H1 (cell line): Measurements from ENCODE around the gene RAPGEF1. TPM values are rescaled to one million over a fixed set of nuclear protein-coding genes. Genes with fewer than 3 reads are reported as not detected.

Experiments
- CTCF ChIA-PET: fragments of 300-600 bp; sonication (Branson Sonifier 250); formaldehyde crosslinking; loops from one replicate; lab custom pipeline; 2021; ENCODE audit not compliant: partially characterized antibody; lab: Charles Lee
- POLR2A ChIA-PET: fragments of 300-600 bp; sonication (Branson Sonifier 250); formaldehyde crosslinking; loops from one replicate; lab custom pipeline; 2021; ENCODE audit warnings: inconsistent platforms; ENCODE audit not compliant: partially characterized antibody; lab: Charles Lee
- DNase-seq, 2 experiments: peaks; one replicate each; pipeline versions ENCODE4 v3.0.0 to v3.0.0-alpha.2; 2010 to 2022; ENCODE audit warnings: low spot score in 2 of 2, low read depth in 1 of 2, mixed read lengths in 1 of 2
- FAIRE-seq: peaks from 2 replicates; lab custom pipeline; 2011; peaks lifted over from hg19 to GRCh38; lab: Jason Lieb, UNC
- H2AFZ ChIP-seq: 2 replicates; pipeline ENCODE4 v1.8.1; 2012; ENCODE audit warnings: low read length, inconsistent platforms
- H2AK5ac ChIP-seq: 2 replicates; pipeline ENCODE4 v1.6.1; 2013; ENCODE audit warnings: low read depth, low read length
- H2BK120ac ChIP-seq: replicated peaks from 2 replicates; pipeline ENCODE3; 2013; ENCODE audit warnings: low read depth, low read length, inconsistent platforms
- H2BK12ac ChIP-seq: 2 replicates; pipeline ENCODE4 v1.6.1; 2013; ENCODE audit warnings: low read depth, low read length
- H2BK15ac ChIP-seq: 2 replicates; pipeline ENCODE4 v1.6.1; 2013; ENCODE audit warnings: low read length
- H2BK20ac ChIP-seq: 2 replicates; pipeline ENCODE4 v1.6.1; 2013; ENCODE audit warnings: low read length
- H2BK5ac ChIP-seq: 2 replicates; pipeline ENCODE4 v1.6.1; 2013; ENCODE audit warnings: low read depth, low read length
- H3K14ac ChIP-seq: 2 replicates; pipeline ENCODE4 v1.6.1; 2013; ENCODE audit warnings: inconsistent platforms; ENCODE audit not compliant: insufficient read length
- H3K18ac ChIP-seq: 2 replicates; pipeline ENCODE4 v1.6.1; 2013; ENCODE audit warnings: low read length; ENCODE audit errors: extremely low read depth
- H3K23ac ChIP-seq: 2 replicates; pipeline ENCODE4 v1.6.1; 2013; ENCODE audit warnings: inconsistent platforms; ENCODE audit not compliant: insufficient read length
- H3K23me2 ChIP-seq: 2 replicates; pipeline ENCODE4 v1.6.1; 2013; ENCODE audit warnings: low read depth, low read length
- H3K27ac ChIP-seq: 2 replicates; pipeline ENCODE4 v1.6.1; 2011; ENCODE audit warnings: low read depth, low read length, inconsistent platforms
- H3K27me3 ChIP-seq, 4 experiments: replicated peaks in 1 of 4; 1 replicate in 1 of 4; 2 replicates in 3 of 4; pipeline versions ENCODE4 v1.6.1 to v1.8.1; 2011 to 2013; ENCODE audit warnings: low read length in 3 of 4, mild to moderate bottlenecking in 3 of 4, inconsistent platforms in 2 of 4, mixed read lengths in 2 of 4, moderate library complexity in 1 of 4; ENCODE audit not compliant: control insufficient read depth in 3 of 4, insufficient read depth in 3 of 4; ENCODE audit errors: extremely low read depth in 1 of 4
- H3K36me3 ChIP-seq, 4 experiments: 2 replicates each; pipeline versions ENCODE4 v1.6.1 to v1.8.1; 2011 to 2013; ENCODE audit warnings: mild to moderate bottlenecking in 4 of 4, low read length in 3 of 4, moderate library complexity in 2 of 4, control low read depth in 1 of 4, inconsistent platforms in 1 of 4; ENCODE audit not compliant: insufficient read depth in 4 of 4, control insufficient read depth in 2 of 4
- H3K4ac ChIP-seq: replicated peaks from 2 replicates; pipeline ENCODE3; 2013; ENCODE audit warnings: low read length, low read depth, mixed read lengths, inconsistent platforms; ENCODE audit not compliant: insufficient read length
- H3K4me1 ChIP-seq, 4 experiments: replicated peaks in 1 of 4; 1 replicate in 1 of 4; 2 replicates in 3 of 4; pipeline versions ENCODE4 v1.6.1 to v1.8.1; 2011 to 2013; ENCODE audit warnings: low read length in 3 of 4, inconsistent platforms in 2 of 4, mixed read lengths in 1 of 4; ENCODE audit not compliant: insufficient read depth in 4 of 4, control insufficient read depth in 3 of 4
- H3K4me2 ChIP-seq, 2 experiments: 2 replicates each; pipeline versions ENCODE4 v1.6.1 to v1.8.1; 2011 to 2013; ENCODE audit warnings: low read depth in 2 of 2, low read length in 2 of 2, control low read depth in 1 of 2, inconsistent platforms in 1 of 2, mild to moderate bottlenecking in 1 of 2; ENCODE audit not compliant: insufficient read depth in 1 of 2
- H3K4me3 ChIP-seq, 4 experiments: fragments of 200-600, 300-600 bp in 1 of 4; sonication (generic), shearing (Covaris generic), sonication (Bioruptor Twin) in 1 of 4; 2 replicates each; pipeline versions ENCODE4 v1.5.1 to v1.8.1; 2011 to 2016; ENCODE audit warnings: low read length in 4 of 4, low read depth in 3 of 4, control low read depth in 2 of 4, inconsistent platforms in 2 of 4, mild to moderate bottlenecking in 2 of 4, mixed read lengths in 1 of 4, moderate library complexity in 1 of 4; ENCODE audit not compliant: insufficient read depth in 2 of 4; ENCODE audit errors: extremely low read depth in 1 of 4
- H3K56ac ChIP-seq: replicated peaks from 2 replicates; pipeline ENCODE3; 2013; ENCODE audit warnings: low read depth, mild to moderate bottlenecking, mixed read lengths, low read length, inconsistent platforms; ENCODE audit not compliant: insufficient read length
- H3K79me1 ChIP-seq: 2 replicates; pipeline ENCODE4 v1.6.1; 2013; ENCODE audit warnings: low read depth, low read length, control low read depth
- H3K79me2 ChIP-seq, 2 experiments: 2 replicates each; pipeline versions ENCODE4 v1.6.1 to v1.8.1; 2012 to 2013; ENCODE audit warnings: low read length in 2 of 2, mild to moderate bottlenecking in 2 of 2, inconsistent platforms in 1 of 2; ENCODE audit not compliant: insufficient read depth in 2 of 2, control insufficient read depth in 1 of 2
- H3K9ac ChIP-seq, 4 experiments: replicated peaks in 1 of 4; 1 replicate in 1 of 4; 2 replicates in 3 of 4; pipeline versions ENCODE4 v1.6.1 to v1.8.1; 2011 to 2013; ENCODE audit warnings: low read depth in 3 of 4, low read length in 3 of 4, control low read depth in 2 of 4, mild to moderate bottlenecking in 2 of 4, moderate library complexity in 2 of 4, inconsistent platforms in 1 of 4; ENCODE audit errors: extremely low read depth in 1 of 4
- H3K9me3 ChIP-seq, 2 experiments: 2 replicates each; pipeline versions ENCODE4 v1.6.1 to v1.8.1; 2012 to 2013; ENCODE audit warnings: mild to moderate bottlenecking in 2 of 2, moderate library complexity in 2 of 2, control low read depth in 1 of 2, inconsistent platforms in 1 of 2, low read depth in 1 of 2, low read length in 1 of 2, mixed read lengths in 1 of 2; ENCODE audit not compliant: insufficient read depth in 2 of 2
- H4K20me1 ChIP-seq, 2 experiments: replicated peaks in 1 of 2; 2 replicates each; pipeline versions ENCODE3 to v1.8.1; 2011 to 2013; ENCODE audit warnings: inconsistent platforms in 2 of 2, low read length in 2 of 2, mild to moderate bottlenecking in 1 of 2; ENCODE audit not compliant: insufficient read depth in 2 of 2, control insufficient read depth in 1 of 2
- H4K5ac ChIP-seq: 2 replicates; pipeline ENCODE4 v1.6.1; 2013; ENCODE audit warnings: low read length, low read depth, mixed read lengths, inconsistent platforms; ENCODE audit not compliant: insufficient read length
- H4K8ac ChIP-seq: 2 replicates; pipeline ENCODE4 v1.8.0; 2013; ENCODE audit warnings: mild to moderate bottlenecking, moderate library complexity, low read length, inconsistent platforms; ENCODE audit not compliant: insufficient read depth; ENCODE audit errors: extremely low read depth
- H4K91ac ChIP-seq: replicated peaks from 2 replicates; pipeline ENCODE3; 2013; ENCODE audit warnings: low read length, mixed read lengths, inconsistent platforms; ENCODE audit not compliant: insufficient read length
- CHD2 ChIP-seq: IDR thresholded peaks from 2 replicates; pipeline ENCODE4 v1.6.1; 2012; ENCODE audit warnings: low read length, improper control_type of control experiment
- GABPA ChIP-seq: IDR thresholded peaks from 2 replicates; pipeline ENCODE4 v1.6.1; 2011; ENCODE audit warnings: mild to moderate bottlenecking, low read length, moderate library complexity, borderline replicate concordance; ENCODE audit not compliant: insufficient read depth
- HDAC2 ChIP-seq, 2 experiments: fragments of 300-600 bp in 1 of 2; sonication (generic) in 1 of 2; IDR thresholded peaks; 2 replicates each; pipeline ENCODE4 v1.6.1; 2011 to 2012; ENCODE audit warnings: low read depth in 2 of 2, low read length in 2 of 2, mild to moderate bottlenecking in 2 of 2, moderate library complexity in 2 of 2, borderline replicate concordance in 1 of 2, inconsistent platforms in 1 of 2
- SIX5 ChIP-seq: IDR thresholded peaks from 2 replicates; pipeline ENCODE4 v1.6.1; 2011; ENCODE audit warnings: mild to moderate bottlenecking, low read depth, low read length
- TEAD4 ChIP-seq: IDR thresholded peaks from 2 replicates; pipeline ENCODE4 v1.6.1; 2012; ENCODE audit warnings: low read depth, low read length, inconsistent platforms, mixed read lengths
- WGBS, 2 experiments: shearing (Covaris generic) in 1 of 2; methylation state at CpG; one replicate each; pipeline versions ENCODE4 v1.1.6 to v1.1.7; 2013 to 2015; ENCODE audit warnings: low lambda C conversion rate in 2 of 2, mixed read lengths in 2 of 2, inconsistent platforms in 1 of 2, low coverage in 1 of 2, missing lambda C conversion rate in 1 of 2; ENCODE audit not compliant: insufficient replicate concordance in 2 of 2, insufficient coverage in 1 of 2, insufficient read length in 1 of 2; ENCODE audit errors: extremely low coverage in 1 of 2, missing lambda C conversion rate in 1 of 2; 5-methylcytosine and 5-hydroxymethylcytosine counted together
- polyA plus RNA-seq, 7 experiments: library from polyadenylated mRNA; depleted of rRNA in 3 of 7; stranded (reverse) in 5 of 7; unstranded in 2 of 7; fragments of >200 nt in 5 of 7; fragments of 200-250 nt in 2 of 7; gene quantifications; 1 replicate in 5 of 7; 2 replicates in 1 of 7; 4 replicates in 1 of 7; pipeline versions ENCODE4 v1.2.1 to v1.2.3, GENCODE V29; 2011 to 2013; ENCODE audit warnings: missing spikeins in 2 of 7, mixed read lengths in 2 of 7
- total RNA-seq: library from RNA; stranded (reverse); fragmentation: NEBNext Ultra II Directional; extraction: Animal tissue kit (Norgen Biotek cat#: 25700); gene quantifications from 2 replicates; pipeline ENCODE4 v1.2.1, GENCODE V29; 2021
- TF ChIP-seq, protein P1 (sequence below): IDR thresholded peaks from 2 replicates; pipeline ENCODE4 v1.6.1; 2012; ENCODE audit warnings: low read length, inconsistent platforms
- TF ChIP-seq, protein P2 (sequence below): IDR thresholded peaks from 2 replicates; pipeline ENCODE4 v1.6.1; 2012; ENCODE audit warnings: inconsistent platforms
- TF ChIP-seq, protein P3 (sequence below): IDR thresholded peaks from 2 replicates; pipeline ENCODE4 v1.6.1; 2011; ENCODE audit warnings: low read depth, mild to moderate bottlenecking, low read length; ENCODE audit not compliant: insufficient read depth

Gene RAPGEF1
- total and polyA plus RNA-seq, 2 of the 8 experiments (the other 6 are each of a cell fraction or from before 2014, with no cell fraction given): 29.7 to 78.9 TPM

DNA sequence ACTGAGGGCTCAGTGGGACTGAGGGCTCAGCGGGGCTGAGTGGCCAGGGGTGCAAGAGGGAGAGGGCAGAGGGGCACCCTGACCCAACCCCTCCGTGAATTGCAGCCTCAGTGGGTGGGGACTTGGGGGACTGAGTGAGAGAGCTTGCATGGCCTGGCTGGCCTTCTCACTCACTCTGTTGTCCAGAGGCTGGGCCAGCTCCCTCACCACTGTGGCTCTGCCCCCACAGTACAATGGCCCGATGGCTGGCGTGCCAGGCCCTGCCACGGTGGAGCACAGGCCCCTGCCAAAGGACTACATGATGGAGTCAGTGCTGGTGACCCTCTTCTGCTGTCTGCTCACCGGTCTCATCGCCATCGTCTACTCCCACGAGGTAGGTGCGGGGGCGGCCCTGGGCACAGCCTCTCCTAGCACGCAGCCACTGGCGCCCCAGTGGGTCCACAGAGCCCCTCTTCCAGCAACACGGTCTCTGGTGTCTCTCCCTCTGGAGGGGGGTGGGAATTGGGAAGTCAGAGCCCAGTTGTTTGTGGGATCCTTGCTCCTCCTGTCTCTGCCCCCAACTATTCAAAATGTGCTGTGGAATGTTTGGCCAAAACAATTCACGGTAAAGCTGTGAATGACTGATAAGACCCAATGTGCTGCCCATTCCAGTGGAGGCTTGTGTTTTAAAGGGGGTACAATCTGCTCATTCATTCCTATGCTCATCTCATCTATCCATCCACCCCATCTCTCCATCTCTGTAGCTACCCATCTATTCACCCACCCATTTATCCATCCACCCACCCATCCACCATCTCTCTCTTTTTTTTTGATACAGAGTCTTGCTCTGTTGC is 183.8 kb downstream of the RAPGEF1 start:
- DNase-seq: no peak
- no peak overlapping the region for H2BK20ac ChIP-seq
- H4K91ac ChIP-seq: no peak overlapping the region
- no peak overlapping the region for H2AK5ac ChIP-seq
- POLR2A ChIA-PET: interaction anchor here (0.6 to 1.3 kb wide), 2 partner anchors 9 to 31 kb away, joined by 3 to 4 read pairs; no protein-coding TSS in a partner anchor
- no peak overlapping the region for H4K5ac ChIP-seq
- no peak overlapping the region for H3K27ac ChIP-seq
- H4K8ac ChIP-seq: peak overlapping the region; percentile 68; the same call in 1 of the 2 replicates
- CTCF ChIA-PET: interaction anchor here (0.6 to 1.5 kb wide), 4 partner anchors 9 to 282 kb away, joined by 3 to 6 read pairs (median 4); no protein-coding TSS in a partner anchor
- H3K27me3 ChIP-seq: peaks cover 13 to 34% (median 29%) of the 10 kb centered on the region in 4 experiments
- no peak overlapping the region for H3K23ac ChIP-seq
- no peak overlapping the region for H2BK120ac ChIP-seq
- no peak overlapping the region for H2BK5ac ChIP-seq
- TF ChIP-seq HDAC2 (IDR thresholded peaks at IDR 0.05; ENCODE audit: borderline replicate concordance in 1 of 2, low read depth in 2 of 2, low read length in 2 of 2) (no peak), GABPA (no peak), SIX5 (no peak), TEAD4 (no peak), CHD2 (no peak)
- TF ChIP-seq, protein P1, sequence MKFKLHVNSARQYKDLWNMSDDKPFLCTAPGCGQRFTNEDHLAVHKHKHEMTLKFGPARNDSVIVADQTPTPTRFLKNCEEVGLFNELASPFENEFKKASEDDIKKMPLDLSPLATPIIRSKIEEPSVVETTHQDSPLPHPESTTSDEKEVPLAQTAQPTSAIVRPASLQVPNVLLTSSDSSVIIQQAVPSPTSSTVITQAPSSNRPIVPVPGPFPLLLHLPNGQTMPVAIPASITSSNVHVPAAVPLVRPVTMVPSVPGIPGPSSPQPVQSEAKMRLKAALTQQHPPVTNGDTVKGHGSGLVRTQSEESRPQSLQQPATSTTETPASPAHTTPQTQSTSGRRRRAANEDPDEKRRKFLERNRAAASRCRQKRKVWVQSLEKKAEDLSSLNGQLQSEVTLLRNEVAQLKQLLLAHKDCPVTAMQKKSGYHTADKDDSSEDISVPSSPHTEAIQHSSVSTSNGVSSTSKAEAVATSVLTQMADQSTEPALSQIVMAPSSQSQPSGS: no peak
- TF ChIP-seq, protein P2, sequence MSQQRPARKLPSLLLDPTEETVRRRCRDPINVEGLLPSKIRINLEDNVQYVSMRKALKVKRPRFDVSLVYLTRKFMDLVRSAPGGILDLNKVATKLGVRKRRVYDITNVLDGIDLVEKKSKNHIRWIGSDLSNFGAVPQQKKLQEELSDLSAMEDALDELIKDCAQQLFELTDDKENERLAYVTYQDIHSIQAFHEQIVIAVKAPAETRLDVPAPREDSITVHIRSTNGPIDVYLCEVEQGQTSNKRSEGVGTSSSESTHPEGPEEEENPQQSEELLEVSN: no peak
- TF ChIP-seq, protein P3, sequence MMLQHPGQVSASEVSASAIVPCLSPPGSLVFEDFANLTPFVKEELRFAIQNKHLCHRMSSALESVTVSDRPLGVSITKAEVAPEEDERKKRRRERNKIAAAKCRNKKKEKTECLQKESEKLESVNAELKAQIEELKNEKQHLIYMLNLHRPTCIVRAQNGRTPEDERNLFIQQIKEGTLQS: no peak
- no peaks in the 10 kb centered on the region; a peak in 2 of 7 replicates for H3K4me1 ChIP-seq
- no peaks in the 10 kb centered on the region for H3K36me3 ChIP-seq
- H3K18ac ChIP-seq: no peak overlapping the region; the same call in 1 of the 2 replicates
- H2BK15ac ChIP-seq: no peak overlapping the region
- H3K56ac ChIP-seq: no peak overlapping the region
- no peak overlapping the region for H3K14ac ChIP-seq
- peaks cover 0 to 2% of the 10 kb centered on the region in 2 experiments for H4K20me1 ChIP-seq
- WGBS, 2 experiments: 93% methylated on average over 14 of the region's 15 CpGs; no CpG with 5 or more reads in 1 of the 2 experiments
- no peaks in the 10 kb centered on the region for H3K79me1 ChIP-seq
- H3K4me2 ChIP-seq: no peak overlapping the region; a peak in 1 of 4 replicates
- no peak overlapping the region for H3K4me3 ChIP-seq
- no peaks in the 10 kb centered on the region for H3K79me2 ChIP-seq
- no peak for FAIRE-seq
- peaks cover 11% of the 10 kb centered on the region; the same call in 1 of the 2 replicates for H3K23me2 ChIP-seq
- no peak overlapping the region for H3K4ac ChIP-seq
- H3K9me3 ChIP-seq: peaks cover 7 to 11% of the 10 kb centered on the region in 2 experiments
- no peak overlapping the region for H2BK12ac ChIP-seq
- no peak overlapping the region for H2AFZ ChIP-seq
- H3K9ac ChIP-seq: no peak overlapping the region
